Progenitor cell of endocrine pancreas (in vitro differentiated cells): Measurements from ENCODE around the gene UBL4B. TPM values are rescaled to one million over a fixed set of nuclear protein-coding genes. Genes with fewer than 3 reads are reported as not detected.

Experiments used
- DNase-seq: peaks from one replicate; pipeline ENCODE4 v3.0.0; 2021; ENCODE audit warnings: low spot score; ENCODE audit not compliant: unreplicated experiment
- H3K27ac Mint-ChIP-seq: 2 replicates; pipeline ENCODE4 v1.8.0; 2021; ENCODE audit warnings: mild to moderate bottlenecking, moderate library complexity, mixed read lengths
- H3K27me3 Mint-ChIP-seq: 2 replicates; pipeline ENCODE4 v1.8.0; 2021; ENCODE audit warnings: mixed read lengths
- H3K36me3 Mint-ChIP-seq: 2 replicates; pipeline ENCODE4 v1.8.0; 2022; ENCODE audit warnings: mixed read lengths; ENCODE audit not compliant: insufficient read depth
- H3K4me1 Mint-ChIP-seq: 2 replicates; pipeline ENCODE4 v1.8.0; 2021; ENCODE audit warnings: low read depth, mixed read lengths
- H3K4me3 Mint-ChIP-seq: 2 replicates; pipeline ENCODE4 v1.8.0; 2021; ENCODE audit warnings: low read depth, mild to moderate bottlenecking, moderate library complexity, mixed read lengths
- H3K9me3 Mint-ChIP-seq: 2 replicates; pipeline ENCODE4 v1.8.0; 2021; ENCODE audit warnings: low read depth, mixed read lengths
- total RNA-seq: library from RNA; stranded (reverse); gene quantifications from 2 replicates; pipeline ENCODE4 v1.2.1, GENCODE V29; 2021
- TF ChIP-seq, protein P1 (sequence below): fragments of 200-600 bp; sonication (generic); IDR thresholded peaks from one replicate; pipeline ENCODE4 v1.5.0; 2021; ENCODE audit warnings: antibody characterized with exemption, mild to moderate bottlenecking; ENCODE audit not compliant: unreplicated experiment

Gene UBL4B
- total RNA-seq, 1 donor from 2014 or later: not detected

DNA sequence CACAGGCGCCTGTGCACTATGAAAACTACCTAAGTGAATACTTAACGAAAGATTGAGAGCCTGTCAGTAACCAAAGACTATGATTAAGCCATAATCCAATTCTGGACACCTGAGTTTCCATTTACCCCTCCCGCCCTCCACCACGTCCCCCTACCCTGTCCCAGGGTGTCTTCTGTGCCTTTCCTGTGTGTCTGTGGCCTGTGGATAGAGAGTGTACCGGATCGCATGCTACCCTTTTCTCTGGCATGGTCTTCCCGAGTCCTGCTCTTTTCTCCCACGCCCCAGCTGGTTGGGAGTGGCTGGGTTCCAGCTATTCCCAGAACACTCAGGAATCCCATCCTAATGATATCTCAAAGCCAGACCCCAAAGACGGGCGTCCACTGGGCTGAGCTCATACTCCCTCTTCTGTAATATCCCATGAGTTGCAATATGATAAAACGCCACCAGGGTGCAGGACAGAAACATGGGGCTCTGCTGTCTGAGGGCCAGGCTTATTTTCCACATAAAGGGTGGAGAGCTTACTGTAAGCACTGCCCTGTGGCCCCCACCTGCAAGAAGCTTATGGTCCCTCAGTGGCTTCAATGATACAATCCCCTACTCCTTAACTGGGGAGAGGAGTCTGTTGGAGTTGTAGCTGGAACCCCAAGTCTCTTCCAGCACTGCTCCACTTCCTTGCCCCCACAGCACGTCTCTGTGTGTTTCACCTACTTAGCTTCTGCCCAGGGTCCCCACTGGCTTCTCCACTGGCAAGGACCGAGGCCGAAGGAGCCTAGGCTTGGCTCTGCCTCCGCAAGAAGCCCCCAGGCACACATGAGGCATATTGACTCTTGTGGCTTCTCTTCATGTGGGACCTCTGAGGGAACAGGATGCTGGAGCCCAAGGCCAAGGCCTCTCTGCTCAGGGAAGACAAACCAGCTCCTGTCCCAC, 24.2 kb upstream of the UBL4B start:
- peak; percentile 43 for DNase-seq
- peaks cover 5% of the 10 kb centered on the region for H3K4me1 Mint-ChIP-seq
- no peak overlapping the region for H3K4me3 Mint-ChIP-seq
- TF ChIP-seq, protein P1, sequence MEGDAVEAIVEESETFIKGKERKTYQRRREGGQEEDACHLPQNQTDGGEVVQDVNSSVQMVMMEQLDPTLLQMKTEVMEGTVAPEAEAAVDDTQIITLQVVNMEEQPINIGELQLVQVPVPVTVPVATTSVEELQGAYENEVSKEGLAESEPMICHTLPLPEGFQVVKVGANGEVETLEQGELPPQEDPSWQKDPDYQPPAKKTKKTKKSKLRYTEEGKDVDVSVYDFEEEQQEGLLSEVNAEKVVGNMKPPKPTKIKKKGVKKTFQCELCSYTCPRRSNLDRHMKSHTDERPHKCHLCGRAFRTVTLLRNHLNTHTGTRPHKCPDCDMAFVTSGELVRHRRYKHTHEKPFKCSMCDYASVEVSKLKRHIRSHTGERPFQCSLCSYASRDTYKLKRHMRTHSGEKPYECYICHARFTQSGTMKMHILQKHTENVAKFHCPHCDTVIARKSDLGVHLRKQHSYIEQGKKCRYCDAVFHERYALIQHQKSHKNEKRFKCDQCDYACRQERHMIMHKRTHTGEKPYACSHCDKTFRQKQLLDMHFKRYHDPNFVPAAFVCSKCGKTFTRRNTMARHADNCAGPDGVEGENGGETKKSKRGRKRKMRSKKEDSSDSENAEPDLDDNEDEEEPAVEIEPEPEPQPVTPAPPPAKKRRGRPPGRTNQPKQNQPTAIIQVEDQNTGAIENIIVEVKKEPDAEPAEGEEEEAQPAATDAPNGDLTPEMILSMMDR: peak; percentile 62
- no peaks in the 10 kb centered on the region for H3K36me3 Mint-ChIP-seq
- no peak overlapping the region for H3K27ac Mint-ChIP-seq
- H3K9me3 Mint-ChIP-seq: no peaks in the 10 kb centered on the region
- H3K27me3 Mint-ChIP-seq: peaks cover 88% of the 10 kb centered on the region

DNA sequence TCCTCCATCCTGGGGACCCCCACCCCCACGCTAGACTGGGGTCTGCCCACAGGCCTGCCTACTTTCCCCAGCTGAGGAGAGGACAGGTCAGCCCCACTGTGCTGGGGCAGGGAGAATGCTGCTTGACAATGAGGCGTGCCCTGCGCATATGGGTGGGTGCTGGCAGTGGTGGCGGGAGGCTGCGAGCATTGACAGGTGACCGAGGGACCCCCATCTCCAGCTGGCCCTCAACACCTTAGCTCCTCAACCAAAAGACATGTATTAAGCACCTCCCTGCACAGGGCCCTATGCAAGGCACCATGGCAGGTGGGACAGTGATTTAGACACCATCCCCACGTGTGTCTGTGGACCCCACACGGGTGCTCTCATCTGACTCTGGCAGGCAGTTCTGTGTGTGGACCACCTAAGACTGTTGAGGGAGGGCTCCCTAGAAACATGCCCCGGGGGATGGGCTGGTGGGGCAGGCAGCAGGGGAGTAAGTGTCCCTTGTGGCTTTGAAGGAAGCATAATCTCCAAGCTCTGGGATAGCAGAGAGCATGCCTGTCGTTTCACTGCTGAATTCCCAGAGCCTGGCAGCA, 23.4 kb upstream of the UBL4B start:
- Mint-ChIP-seq H3K4me1 (peaks cover 5% of the 10 kb centered on the region), H3K4me3 (no peak overlapping the region), H3K27me3 (peaks cover 88% of the 10 kb centered on the region), H3K9me3 (no peaks in the 10 kb centered on the region), H3K36me3 (no peaks in the 10 kb centered on the region), H3K27ac (no peak overlapping the region)
- TF ChIP-seq, protein P1: no peak
- no peak for DNase-seq

DNA sequence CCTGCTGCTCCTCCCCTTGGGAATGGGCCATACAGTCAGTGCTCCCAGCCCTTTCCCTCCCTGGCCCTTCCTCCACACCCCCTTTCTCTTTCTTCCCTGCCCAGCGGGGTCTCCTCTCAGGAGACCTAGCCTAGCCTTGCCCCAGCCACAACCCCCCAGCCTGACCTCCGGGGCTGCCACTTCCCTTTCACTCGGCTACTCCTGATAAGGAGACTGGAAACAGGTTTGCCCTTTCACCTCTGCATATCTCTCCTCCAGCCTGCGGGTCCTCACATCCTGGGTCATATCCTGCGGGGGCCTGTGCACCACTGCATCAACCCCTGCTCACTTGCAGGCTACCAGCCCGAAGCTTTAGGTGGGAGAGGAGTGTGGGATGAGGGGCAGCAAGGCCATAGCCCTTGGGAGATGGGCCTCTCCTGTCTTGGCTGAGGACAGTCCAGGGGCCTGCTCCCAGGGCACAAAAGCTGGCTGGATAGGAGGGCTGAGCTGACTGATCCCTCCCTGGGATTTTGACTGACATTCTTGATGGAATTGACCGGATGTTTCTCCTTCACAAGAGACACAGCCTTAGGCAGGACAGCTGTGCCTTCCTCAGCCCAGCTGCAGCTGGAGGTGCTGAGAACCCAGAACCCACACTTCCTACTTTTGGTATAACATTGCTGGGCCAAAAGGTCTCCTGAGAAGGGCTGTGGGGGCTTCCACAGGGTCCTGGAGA, 22.5 kb upstream of the UBL4B start:
- peaks cover 5% of the 10 kb centered on the region for H3K4me1 Mint-ChIP-seq
- H3K4me3 Mint-ChIP-seq: no peak overlapping the region
- TF ChIP-seq, protein P1: no peak
- H3K9me3 Mint-ChIP-seq: no peaks in the 10 kb centered on the region
- peak overlapping the region; percentile 39 for H3K27ac Mint-ChIP-seq
- H3K27me3 Mint-ChIP-seq: peaks cover 87% of the 10 kb centered on the region
- no peak for DNase-seq
- H3K36me3 Mint-ChIP-seq: no peaks in the 10 kb centered on the region

DNA sequence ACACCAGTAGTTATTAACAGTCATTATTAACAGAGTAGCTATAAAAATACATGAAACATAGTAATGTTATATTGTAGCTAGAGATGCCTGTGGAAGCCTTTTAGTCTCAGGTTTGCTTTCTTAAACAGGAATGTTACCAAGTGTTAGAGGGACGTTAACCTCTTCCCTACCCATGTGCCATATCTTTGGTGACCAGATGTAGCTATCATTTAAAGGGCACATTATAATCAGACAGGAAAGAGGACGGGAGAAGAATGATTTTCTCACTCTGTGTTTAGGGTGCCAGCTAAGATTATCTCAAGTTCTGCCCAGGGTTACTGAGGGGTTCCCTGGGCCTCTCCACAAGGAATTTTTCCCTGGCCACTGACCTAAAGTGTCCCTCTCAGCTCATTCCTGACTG, 20.9 kb upstream of the UBL4B start:
- peaks cover 5% of the 10 kb centered on the region for H3K4me1 Mint-ChIP-seq
- no peak for DNase-seq
- H3K36me3 Mint-ChIP-seq: no peaks in the 10 kb centered on the region
- H3K9me3 Mint-ChIP-seq: no peaks in the 10 kb centered on the region
- H3K4me3 Mint-ChIP-seq: no peak overlapping the region
- H3K27me3 Mint-ChIP-seq: peaks cover 81% of the 10 kb centered on the region
- TF ChIP-seq, protein P1: no peak
- no peak overlapping the region for H3K27ac Mint-ChIP-seq

DNA sequence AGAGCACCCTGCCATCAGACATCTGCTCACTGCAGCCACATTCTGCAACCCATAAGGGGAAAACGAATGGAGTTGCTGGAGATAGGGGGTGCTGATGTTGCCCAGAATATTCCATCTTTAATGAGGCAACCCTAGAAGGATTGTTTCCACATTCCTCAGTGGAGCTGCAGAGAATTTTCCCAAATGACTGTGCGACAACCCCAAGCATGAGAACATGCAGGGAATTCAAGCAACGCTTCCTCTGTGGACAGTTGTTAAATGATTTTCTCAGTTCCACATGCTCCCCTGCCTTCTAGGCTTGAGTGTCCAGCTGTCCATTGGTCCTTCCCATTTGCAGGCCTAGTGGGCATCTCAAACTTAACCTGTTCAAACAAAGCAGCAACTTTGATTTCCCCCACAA, 20.5 kb upstream of the UBL4B start:
- Mint-ChIP-seq H3K36me3 (no peaks in the 10 kb centered on the region), H3K27me3 (peaks cover 81% of the 10 kb centered on the region), H3K4me1 (peaks cover 5% of the 10 kb centered on the region), H3K9me3 (no peaks in the 10 kb centered on the region), H3K27ac (no peak overlapping the region), H3K4me3 (no peak overlapping the region)
- TF ChIP-seq, protein P1: no peak
- DNase-seq: no peak
